ENCODE results near the gene DMAC1.

The DMAC1 gene, protein sequence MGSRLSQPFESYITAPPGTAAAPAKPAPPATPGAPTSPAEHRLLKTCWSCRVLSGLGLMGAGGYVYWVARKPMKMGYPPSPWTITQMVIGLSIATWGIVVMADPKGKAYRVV

GRCh38 chr9:7799234-7799943, at the start of gene DMAC1:
Gene DMAC1 (minus strand): TSS chr9:7799778. CDS start chr9:7799734, 44 bp downstream.
- no peak for TF ChIP-seq CTCF (IDR thresholded peaks at IDR 0.05; ENCODE audit: extremely low read depth, insufficient read depth, missing control alignments)
- in situ Hi-C loops (cut with MboI; ENCODE audit: low pct_unique_long_range_greater_than_20kb, low sequenced_read_pairs, unreplicated experiment) = no loop called here
- DNase-seq (ENCODE audit: low spot score) = peak; percentile 84

- no peak for DNase-seq (ENCODE audit: low spot score)
- in situ Hi-C loops (cut with MboI; ENCODE audit: low pct_unique_long_range_greater_than_20kb, low sequenced_read_pairs, unreplicated experiment) = no loop called here
- TF ChIP-seq CTCF (IDR thresholded peaks at IDR 0.05; ENCODE audit: extremely low read depth, insufficient read depth, missing control alignments) = no peak
Observed at GRCh38 chr9:7849362-7849761, 49.8 kb upstream of the DMAC1 start.

DNA sequence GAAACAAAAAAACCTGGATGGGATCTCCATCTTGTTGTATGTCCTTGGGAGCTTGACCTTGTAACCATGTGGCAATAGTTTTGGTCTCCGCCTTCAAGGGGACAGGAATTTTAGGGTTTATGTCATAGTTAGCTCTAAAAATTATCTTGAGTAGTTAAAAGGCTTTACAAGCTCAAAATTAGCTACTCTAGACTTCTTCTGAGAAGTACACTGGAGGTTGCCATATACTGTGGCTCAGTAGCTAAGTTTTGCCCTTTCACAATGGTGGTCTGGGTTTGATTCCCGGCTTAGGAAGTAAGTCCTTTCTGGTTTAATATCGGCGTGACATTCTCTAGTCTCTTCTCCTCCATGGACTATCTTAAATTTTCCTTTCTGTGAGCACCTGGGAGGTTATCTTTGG, 48.9 kb upstream of the DMAC1 start:
- no peak for DNase-seq (ENCODE audit: low spot score)
- TF ChIP-seq CTCF (IDR thresholded peaks at IDR 0.05; ENCODE audit: extremely low read depth, insufficient read depth, missing control alignments) = no peak
- in situ Hi-C loops (cut with MboI; ENCODE audit: low pct_unique_long_range_greater_than_20kb, low sequenced_read_pairs, unreplicated experiment) = no loop called here

GRCh38 chr9:7844242-7844641, 44.7 kb upstream of the DMAC1 start:
- peak; percentile 49 for TF ChIP-seq CTCF (IDR thresholded peaks at IDR 0.05; ENCODE audit: extremely low read depth, insufficient read depth, missing control alignments)
- in situ Hi-C loops (cut with MboI; ENCODE audit: low pct_unique_long_range_greater_than_20kb, low sequenced_read_pairs, unreplicated experiment) = no loop called here
- no peak for DNase-seq (ENCODE audit: low spot score)

DNA sequence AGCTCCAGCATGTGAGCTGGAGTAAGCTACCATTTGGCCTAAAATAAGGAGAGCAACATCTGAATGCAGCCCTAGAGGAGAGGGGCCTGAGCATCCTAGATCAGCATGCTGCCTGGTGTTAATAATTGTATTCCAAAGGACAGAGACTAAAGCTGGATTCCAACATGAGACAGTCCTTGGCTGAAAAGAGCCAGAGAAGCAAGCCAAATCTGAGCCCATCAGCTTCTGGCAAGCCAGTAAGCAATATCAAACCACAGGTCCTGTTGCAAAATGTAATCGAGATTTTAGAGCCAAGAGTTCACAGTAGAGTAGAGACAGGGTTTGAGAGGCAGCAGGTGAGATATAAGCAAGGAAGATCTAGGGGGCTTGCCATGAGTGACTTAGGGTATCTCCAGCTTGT, 42.3 kb upstream of the DMAC1 start:
- in situ Hi-C loops (cut with MboI; ENCODE audit: low pct_unique_long_range_greater_than_20kb, low sequenced_read_pairs, unreplicated experiment) = no loop called here
- DNase-seq (ENCODE audit: low spot score) = no peak
- no peak for TF ChIP-seq CTCF (IDR thresholded peaks at IDR 0.05; ENCODE audit: extremely low read depth, insufficient read depth, missing control alignments)

DNA sequence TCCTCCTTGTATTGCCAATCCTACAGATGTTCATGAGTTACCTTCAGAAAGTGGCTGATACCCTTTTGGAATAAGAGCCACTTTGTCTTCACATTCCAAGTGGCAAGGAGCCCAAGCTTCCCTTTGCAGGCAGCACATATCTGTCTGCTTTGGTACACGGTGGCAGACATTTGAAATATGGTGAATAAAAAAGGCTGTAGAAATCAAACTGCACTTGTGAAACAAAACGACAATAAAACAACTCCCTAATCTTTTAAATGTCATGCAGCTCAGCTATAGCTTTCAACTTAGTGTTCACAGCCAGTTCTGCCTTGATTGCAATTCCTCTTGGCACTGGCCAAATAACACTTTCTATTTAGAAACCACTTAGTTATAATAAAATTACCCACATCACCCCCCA, 35.0 kb upstream of the DMAC1 start:
- in situ Hi-C loops (cut with MboI; ENCODE audit: low pct_unique_long_range_greater_than_20kb, low sequenced_read_pairs, unreplicated experiment) = no loop called here
- no peak for DNase-seq (ENCODE audit: low spot score)

More for the DNA sequence above, 35.0 kb upstream of the DMAC1 start:
- no peak for TF ChIP-seq CTCF (IDR thresholded peaks at IDR 0.05; ENCODE audit: extremely low read depth, insufficient read depth, missing control alignments)

Data from GM13977 (cell line).